Nephron (organoid): ENCODE measurements around the gene RHBDF2.

Experiments used
- H3K27ac Mint-ChIP-seq, 3 experiments: 2 replicates each; pipeline ENCODE4 v1.8.0; 2020; ENCODE audit warnings: mixed read lengths in 3 of 3, mild to moderate bottlenecking in 2 of 3, moderate library complexity in 1 of 3
- H3K27me3 Mint-ChIP-seq: 2 replicates; pipeline ENCODE4 v1.8.0; 2021; ENCODE audit warnings: low read depth, mild to moderate bottlenecking, moderate library complexity, mixed read lengths
- H3K36me3 Mint-ChIP-seq: 2 replicates; pipeline ENCODE4 v1.8.0; 2020; ENCODE audit warnings: low read depth, mixed read lengths
- H3K4me1 Mint-ChIP-seq: 2 replicates; pipeline ENCODE4 v1.8.0; 2020; ENCODE audit warnings: mixed read lengths
- H3K4me3 Mint-ChIP-seq, 3 experiments: 2 replicates each; pipeline ENCODE4 v1.8.0; 2020; ENCODE audit warnings: mild to moderate bottlenecking in 3 of 3, mixed read lengths in 3 of 3, moderate library complexity in 2 of 3
- H3K9me3 Mint-ChIP-seq: 2 replicates; pipeline ENCODE4 v1.8.0; 2020; ENCODE audit warnings: mixed read lengths
- CTCF ChIP-seq, 3 experiments: fragments of 200-600 bp; sonication (generic); IDR thresholded peaks; one replicate each; pipeline ENCODE4 v1.5.0; 2021; ENCODE audit warnings: antibody characterized with exemption in 3 of 3; ENCODE audit not compliant: unreplicated experiment in 3 of 3

The RHBDF2 gene

DNA sequence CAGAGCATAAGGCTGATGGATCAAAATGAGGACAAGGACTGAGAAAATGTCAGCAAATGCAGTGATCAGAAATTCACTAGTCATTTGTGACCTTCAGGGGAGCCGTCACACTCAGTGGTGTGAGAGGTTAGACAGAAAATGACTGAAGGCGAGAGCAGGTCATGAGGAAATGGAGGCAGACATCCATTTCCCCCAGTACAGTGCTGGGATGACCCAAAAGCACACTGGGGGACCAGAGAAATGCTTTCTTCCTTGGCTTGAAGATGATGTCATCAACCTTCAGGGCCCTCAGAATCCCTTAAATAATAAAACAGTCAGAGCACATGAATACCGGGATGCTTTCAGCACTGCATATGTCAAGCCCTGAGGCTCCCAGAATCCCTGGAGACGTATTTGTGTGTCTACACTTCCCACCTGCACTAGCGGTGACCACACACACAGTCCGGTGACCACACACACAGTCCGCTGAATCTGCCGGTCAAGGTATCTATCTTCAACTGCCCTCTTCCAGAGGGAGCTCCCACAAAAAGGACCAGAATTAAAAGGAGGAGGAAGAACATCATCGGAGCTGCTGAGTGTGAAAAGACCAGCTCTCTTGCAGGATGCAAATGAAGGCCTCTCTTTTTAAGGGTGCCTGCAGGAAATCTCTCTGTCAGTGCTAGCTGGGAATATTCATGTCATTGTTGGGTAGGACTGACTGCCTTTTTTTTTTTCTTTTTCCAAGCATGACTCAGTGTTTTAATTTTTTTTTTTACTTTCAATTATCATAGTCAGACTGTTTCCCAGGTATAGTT is 56.5 kb downstream of the RHBDF2 start:
- Mint-ChIP-seq H3K9me3 (no peaks in the 10 kb centered on the region), H3K36me3 (peaks cover 5% of the 10 kb centered on the region), H3K4me3 (no peak overlapping the region), H3K27me3 (no peaks in the 10 kb centered on the region), H3K4me1 (peaks cover 46% of the 10 kb centered on the region), H3K27ac (no peak overlapping the region)
- no peak for TF ChIP-seq CTCF (IDR thresholded peaks at IDR 0.05; ENCODE audit: unreplicated experiment in 3 of 3)

DNA sequence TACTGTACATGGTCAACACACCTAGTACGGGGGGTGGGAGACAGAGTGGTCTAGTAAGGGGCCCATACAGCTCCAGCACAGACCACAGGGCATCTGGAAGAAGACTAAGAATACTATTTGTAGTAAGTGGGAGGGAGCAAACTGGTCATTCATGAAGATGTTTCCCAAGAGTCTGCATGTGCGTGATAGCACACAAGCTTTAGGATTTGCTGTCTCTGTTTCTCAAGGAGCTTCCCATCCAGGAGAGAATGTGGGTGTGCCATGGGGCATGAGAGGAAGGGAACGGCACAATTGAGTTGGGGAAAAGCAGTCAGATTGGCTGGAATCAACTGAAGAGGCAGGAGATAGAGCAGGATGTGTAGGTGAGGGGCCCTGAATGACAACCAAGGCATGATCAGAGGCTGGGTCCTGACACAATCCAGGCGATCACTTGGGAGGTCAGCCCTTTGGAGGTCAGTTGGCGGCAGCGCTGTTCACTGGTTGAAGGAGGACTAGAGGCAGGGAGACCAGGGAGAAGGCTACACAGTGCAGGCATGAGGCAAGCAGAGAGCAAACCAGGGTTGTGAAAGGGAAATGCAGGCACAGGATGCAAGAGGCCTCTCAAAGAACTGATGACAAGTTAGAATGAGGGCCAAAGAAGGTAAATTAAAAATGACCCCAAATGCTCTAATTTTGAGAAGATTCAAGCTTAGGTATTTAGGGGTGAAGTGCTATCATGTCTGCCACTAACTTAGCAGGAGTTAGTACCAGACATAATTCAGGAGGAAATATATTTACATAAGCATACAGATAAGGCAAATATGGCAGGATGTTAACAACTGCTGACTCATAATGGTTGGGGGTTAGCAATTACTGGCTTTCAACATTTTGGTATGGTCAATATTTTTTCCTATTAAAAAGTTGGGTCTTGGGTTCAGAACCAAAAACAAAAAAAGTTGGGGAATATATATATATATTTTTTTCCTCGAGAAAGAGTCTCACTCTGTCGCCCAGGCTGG is 58.6 kb downstream of the RHBDF2 start:
- Mint-ChIP-seq H3K4me3 (no peak overlapping the region), H3K4me1 (peaks cover 30% of the 10 kb centered on the region), H3K36me3 (peaks cover 5% of the 10 kb centered on the region), H3K27ac (no peak overlapping the region), H3K9me3 (no peaks in the 10 kb centered on the region), H3K27me3 (no peaks in the 10 kb centered on the region)
- TF ChIP-seq CTCF (IDR thresholded peaks at IDR 0.05; ENCODE audit: unreplicated experiment in 3 of 3): no peak

DNA sequence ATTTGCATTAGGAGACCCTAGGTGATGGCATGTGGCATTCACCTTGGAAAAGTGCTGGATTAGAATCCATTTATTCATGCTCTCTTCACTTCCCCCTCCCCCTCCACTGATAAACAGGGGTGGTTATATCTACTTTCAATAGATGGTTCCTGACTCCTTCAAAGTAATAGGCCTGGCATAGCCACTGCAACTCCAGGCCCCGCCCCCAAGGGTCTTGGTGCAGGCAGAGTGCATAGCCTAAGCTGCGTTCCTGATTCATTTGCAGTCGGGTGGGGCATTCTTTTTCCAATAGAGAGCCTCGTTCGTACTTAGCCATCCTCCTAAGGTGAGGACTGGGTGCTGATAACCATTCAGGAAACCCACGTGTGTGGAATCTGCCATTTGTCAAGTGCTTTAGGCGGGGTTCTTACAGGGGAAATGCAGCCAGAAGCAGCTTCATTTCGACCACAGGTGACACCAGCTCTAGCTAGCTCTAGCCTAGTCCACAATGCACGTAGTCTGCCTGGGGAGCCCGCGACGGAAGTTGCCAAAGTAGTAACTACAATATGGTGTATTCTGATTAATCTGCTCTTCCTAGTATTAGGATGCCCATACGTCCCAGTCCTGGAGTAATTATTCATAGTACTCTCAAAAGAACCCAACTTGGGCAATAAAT is 59.4 kb downstream of the RHBDF2 start:
- Mint-ChIP-seq H3K4me3 (no peak overlapping the region), H3K4me1 (peaks cover 22% of the 10 kb centered on the region), H3K27ac (no peak overlapping the region), H3K27me3 (no peaks in the 10 kb centered on the region), H3K36me3 (peaks cover 5% of the 10 kb centered on the region), H3K9me3 (no peaks in the 10 kb centered on the region)
- TF ChIP-seq CTCF (IDR thresholded peaks at IDR 0.05; ENCODE audit: unreplicated experiment in 3 of 3): no peak

DNA sequence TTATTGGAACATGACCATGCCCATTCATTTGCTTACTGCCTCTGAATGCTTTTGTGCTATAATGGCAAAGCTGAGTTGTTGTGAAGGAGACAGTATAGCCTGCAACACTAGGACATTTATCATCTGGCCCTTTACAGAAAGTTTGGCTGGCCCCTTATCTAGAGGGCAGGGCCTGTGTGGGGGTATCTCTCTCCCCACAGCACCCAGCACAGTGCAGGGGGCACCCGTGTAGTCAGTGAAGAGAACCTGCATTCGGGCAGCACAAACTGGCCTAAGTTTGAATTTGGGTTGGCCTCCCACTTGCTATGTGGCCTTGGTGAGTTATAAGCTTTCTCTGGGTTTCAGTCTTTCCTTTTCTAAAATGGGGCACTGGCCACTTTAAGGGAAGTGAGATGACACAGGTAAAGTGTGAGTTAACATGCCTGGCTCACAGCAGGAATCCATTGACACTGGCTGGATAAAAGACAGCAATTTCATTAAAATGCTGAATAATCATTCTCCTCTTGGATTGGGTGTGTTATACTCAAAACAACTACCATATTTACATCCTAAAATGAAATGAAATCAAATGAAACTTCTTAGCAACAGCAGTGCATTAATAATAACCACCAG is 60.4 kb downstream of the RHBDF2 start:
- no peak for TF ChIP-seq CTCF (IDR thresholded peaks at IDR 0.05; ENCODE audit: unreplicated experiment in 3 of 3)
- Mint-ChIP-seq H3K4me1 (peaks cover 13% of the 10 kb centered on the region), H3K4me3 (no peak overlapping the region), H3K27me3 (no peaks in the 10 kb centered on the region), H3K36me3 (peaks cover 5% of the 10 kb centered on the region), H3K9me3 (no peaks in the 10 kb centered on the region), H3K27ac (no peak overlapping the region)

DNA sequence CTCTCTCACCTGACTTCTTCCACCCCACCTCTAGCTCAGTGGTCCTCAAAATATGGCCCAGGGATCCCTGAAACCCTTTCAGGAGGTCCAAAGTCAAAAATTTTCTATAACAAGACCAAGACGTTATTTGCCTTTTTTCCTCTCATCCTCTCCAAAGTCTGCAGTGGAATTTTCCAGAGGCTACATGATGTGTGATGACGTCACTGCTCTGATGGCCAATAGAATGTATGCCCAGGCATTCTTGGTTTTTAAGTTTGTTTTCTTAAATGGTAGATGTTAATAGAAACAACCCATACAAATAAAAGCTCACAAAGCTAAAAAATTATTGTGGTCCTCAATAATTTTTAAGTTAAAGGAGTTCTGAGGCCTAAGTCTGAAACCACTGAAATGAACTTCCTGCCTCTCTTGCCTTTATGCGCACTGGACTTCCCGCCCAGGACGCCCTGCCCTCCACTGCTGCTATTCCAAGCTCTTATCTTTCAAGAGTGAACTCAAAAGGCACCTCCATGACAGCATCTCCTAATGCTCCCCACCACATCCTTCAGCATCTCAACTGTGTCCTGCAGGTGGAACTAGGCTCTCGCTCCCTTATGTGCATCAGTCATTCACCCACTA is 61.8 kb downstream of the RHBDF2 start:
- Mint-ChIP-seq H3K9me3 (no peaks in the 10 kb centered on the region), H3K27ac (no peak overlapping the region), H3K27me3 (no peaks in the 10 kb centered on the region), H3K4me3 (no peak overlapping the region), H3K36me3 (peaks cover 9% of the 10 kb centered on the region), H3K4me1 (no peaks in the 10 kb centered on the region)
- TF ChIP-seq CTCF (IDR thresholded peaks at IDR 0.05; ENCODE audit: unreplicated experiment in 3 of 3): no peak
